Glutamatergic neuron (in vitro differentiated cells): ENCODE measurements around the gene PLEKHH3. TPM values are rescaled to one million over a fixed set of nuclear protein-coding genes. Genes with fewer than 3 reads are reported as not detected.

Experiments
- DNase-seq: peaks from one replicate; pipeline ENCODE4 v3.0.0; 2022
- H3K27ac Mint-ChIP-seq: one replicate; pipeline ENCODE4 v1.8.0; 2020; ENCODE audit warnings: mild to moderate bottlenecking, mixed read lengths, inconsistent platforms; ENCODE audit not compliant: unreplicated experiment
- H3K27me3 Mint-ChIP-seq: one replicate; pipeline ENCODE4 v1.8.0; 2020; ENCODE audit warnings: mild to moderate bottlenecking, moderate library complexity, mixed read lengths, inconsistent platforms; ENCODE audit not compliant: unreplicated experiment
- H3K36me3 Mint-ChIP-seq: one replicate; pipeline ENCODE4 v1.8.0; 2020; ENCODE audit warnings: mild to moderate bottlenecking, mixed read lengths, inconsistent platforms; ENCODE audit not compliant: unreplicated experiment
- H3K4me1 Mint-ChIP-seq: one replicate; pipeline ENCODE4 v1.8.0; 2020; ENCODE audit warnings: mild to moderate bottlenecking, low read depth, mixed read lengths, inconsistent platforms; ENCODE audit not compliant: unreplicated experiment
- H3K4me3 Mint-ChIP-seq: one replicate; pipeline ENCODE4 v1.8.0; 2020; ENCODE audit warnings: mild to moderate bottlenecking, mixed read lengths, inconsistent platforms; ENCODE audit not compliant: unreplicated experiment
- H3K9me3 Mint-ChIP-seq: one replicate; pipeline ENCODE4 v1.8.0; 2020; ENCODE audit warnings: mild to moderate bottlenecking, moderate library complexity, mixed read lengths, inconsistent platforms; ENCODE audit not compliant: unreplicated experiment
- total RNA-seq: library from RNA; stranded (reverse); fragmentation: NEBNext Ultra II Directional; extraction: Animal tissue kit (Norgen Biotek cat#: 25700); gene quantifications from one replicate; pipeline ENCODE4 v1.2.1, GENCODE V29; 2021; ENCODE audit not compliant: unreplicated experiment
- TF ChIP-seq, protein P1 (sequence below): fragments of 200-600 bp; sonication (generic); IDR thresholded peaks from one replicate; pipeline ENCODE4 v1.5.0; 2021; ENCODE audit not compliant: partially characterized antibody, unreplicated experiment

Gene PLEKHH3
- total RNA-seq, 1 donor from 2014 or later: 40.6 TPM

DNA sequence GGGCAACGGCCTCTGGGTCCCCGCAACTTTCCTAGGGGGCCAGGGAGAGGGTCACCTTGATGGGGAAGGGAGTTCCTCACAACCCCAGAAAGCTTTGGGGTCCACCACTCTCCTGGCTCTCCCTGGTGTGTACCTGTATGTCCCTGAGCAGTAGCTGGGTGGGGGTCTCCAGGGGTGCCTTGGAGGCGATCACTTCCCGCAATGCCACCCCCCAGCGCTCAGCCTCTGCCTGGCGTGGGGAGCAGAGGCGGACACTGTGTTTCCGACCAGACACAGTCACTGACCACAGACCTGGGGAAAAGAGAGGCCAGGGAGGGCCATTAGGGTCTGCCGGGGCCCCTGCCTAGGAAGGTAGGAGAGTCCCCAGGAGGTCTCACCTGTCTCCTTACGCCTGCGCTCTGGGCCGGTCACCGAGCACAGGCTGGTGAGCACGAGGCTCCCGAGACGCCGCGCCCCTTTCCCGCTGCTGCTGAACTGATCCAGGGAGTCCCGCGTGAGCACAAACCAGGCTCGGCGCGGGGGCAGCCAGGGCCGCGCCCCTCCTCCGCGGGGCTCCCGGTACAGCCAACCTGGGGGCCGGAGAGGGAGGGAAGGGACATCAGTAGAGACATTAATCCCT lies 3.4 kb downstream of the PLEKHH3 start:
- H3K27ac Mint-ChIP-seq: no peak overlapping the region
- H3K4me3 Mint-ChIP-seq: no peak overlapping the region
- no peak for DNase-seq
- no peaks in the 10 kb centered on the region for H3K36me3 Mint-ChIP-seq
- H3K9me3 Mint-ChIP-seq: peaks cover 7% of the 10 kb centered on the region
- H3K27me3 Mint-ChIP-seq: peaks cover 22% of the 10 kb centered on the region
- peaks cover 8% of the 10 kb centered on the region for H3K4me1 Mint-ChIP-seq
- TF ChIP-seq, protein P1, sequence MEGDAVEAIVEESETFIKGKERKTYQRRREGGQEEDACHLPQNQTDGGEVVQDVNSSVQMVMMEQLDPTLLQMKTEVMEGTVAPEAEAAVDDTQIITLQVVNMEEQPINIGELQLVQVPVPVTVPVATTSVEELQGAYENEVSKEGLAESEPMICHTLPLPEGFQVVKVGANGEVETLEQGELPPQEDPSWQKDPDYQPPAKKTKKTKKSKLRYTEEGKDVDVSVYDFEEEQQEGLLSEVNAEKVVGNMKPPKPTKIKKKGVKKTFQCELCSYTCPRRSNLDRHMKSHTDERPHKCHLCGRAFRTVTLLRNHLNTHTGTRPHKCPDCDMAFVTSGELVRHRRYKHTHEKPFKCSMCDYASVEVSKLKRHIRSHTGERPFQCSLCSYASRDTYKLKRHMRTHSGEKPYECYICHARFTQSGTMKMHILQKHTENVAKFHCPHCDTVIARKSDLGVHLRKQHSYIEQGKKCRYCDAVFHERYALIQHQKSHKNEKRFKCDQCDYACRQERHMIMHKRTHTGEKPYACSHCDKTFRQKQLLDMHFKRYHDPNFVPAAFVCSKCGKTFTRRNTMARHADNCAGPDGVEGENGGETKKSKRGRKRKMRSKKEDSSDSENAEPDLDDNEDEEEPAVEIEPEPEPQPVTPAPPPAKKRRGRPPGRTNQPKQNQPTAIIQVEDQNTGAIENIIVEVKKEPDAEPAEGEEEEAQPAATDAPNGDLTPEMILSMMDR: no peak

DNA sequence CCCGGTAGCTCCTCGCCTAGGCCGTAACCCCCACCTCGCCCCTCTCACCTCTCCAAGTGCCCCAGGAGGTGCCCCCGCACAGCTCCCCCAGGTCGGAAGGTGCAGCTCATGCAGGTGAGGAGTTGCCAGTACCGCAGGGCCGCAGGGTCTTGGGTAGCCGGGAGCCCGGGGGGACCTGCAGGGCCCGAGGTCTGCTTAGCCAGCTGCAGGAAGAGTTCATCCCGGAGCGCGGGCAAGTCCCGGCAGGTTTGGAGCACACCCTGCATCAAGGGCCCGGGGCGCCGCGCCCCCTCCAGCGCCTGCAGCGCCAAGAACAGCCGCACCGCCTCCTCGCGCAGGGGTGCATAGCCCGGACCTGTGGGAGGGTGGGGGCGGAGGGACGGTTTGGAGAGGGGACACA lies 4.8 kb downstream of the PLEKHH3 start:
- Mint-ChIP-seq H3K9me3 (peaks cover 5% of the 10 kb centered on the region), H3K27ac (no peak overlapping the region), H3K4me3 (peak overlapping the region; percentile 74), H3K36me3 (no peaks in the 10 kb centered on the region), H3K27me3 (peaks cover 21% of the 10 kb centered on the region), H3K4me1 (peaks cover 6% of the 10 kb centered on the region)
- no peak for DNase-seq
- TF ChIP-seq, protein P1: no peak

DNA sequence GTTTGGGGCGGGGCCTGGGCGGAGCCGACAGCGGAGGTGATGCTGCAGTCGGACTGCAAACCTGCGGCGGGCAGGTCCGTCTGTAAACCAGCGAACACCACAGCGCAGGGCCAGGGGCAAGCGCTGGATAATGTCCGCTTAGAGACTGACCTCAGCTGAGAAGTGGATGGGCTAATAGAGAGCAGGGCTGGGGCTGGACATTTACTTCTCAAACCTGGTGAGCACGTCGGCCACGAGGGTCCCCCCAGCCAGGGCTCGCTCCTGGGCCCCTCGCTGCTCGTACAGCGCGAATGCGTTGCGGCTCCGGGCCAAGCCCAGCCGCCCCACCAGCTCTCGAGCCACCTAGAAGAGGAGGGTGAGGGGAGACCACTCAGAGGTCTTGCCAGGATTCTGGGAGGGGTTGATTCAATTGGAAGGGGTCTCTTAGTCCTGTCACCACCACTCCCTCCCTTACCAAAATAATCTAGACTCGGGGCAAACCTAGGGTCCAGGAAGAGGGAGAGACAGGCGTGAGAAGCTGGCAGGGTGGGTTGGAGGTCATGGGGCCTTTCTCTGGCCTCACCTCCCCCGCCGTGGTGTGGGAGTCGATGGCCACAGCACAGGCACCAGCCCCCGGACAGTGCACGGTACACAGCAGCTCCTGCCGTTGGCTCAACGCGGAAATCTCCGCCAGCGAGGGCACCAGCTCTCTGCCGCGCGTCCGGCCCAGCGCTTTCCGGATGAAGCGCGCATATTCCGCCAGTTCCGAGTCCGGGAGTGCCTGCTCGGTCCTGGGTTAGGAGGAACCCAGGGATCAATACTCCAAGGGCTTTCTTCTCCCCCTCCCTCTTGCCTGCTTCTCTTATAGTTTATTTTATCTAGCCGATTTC lies 5.8 kb downstream of the PLEKHH3 start:
- Mint-ChIP-seq H3K4me1 (peaks cover 6% of the 10 kb centered on the region), H3K27me3 (peaks cover 19% of the 10 kb centered on the region), H3K27ac (no peak overlapping the region), H3K9me3 (peaks cover 7% of the 10 kb centered on the region), H3K36me3 (no peaks in the 10 kb centered on the region), H3K4me3 (peak overlapping the region; percentile 74)
- TF ChIP-seq, protein P1: no peak
- DNase-seq: no peak

DNA sequence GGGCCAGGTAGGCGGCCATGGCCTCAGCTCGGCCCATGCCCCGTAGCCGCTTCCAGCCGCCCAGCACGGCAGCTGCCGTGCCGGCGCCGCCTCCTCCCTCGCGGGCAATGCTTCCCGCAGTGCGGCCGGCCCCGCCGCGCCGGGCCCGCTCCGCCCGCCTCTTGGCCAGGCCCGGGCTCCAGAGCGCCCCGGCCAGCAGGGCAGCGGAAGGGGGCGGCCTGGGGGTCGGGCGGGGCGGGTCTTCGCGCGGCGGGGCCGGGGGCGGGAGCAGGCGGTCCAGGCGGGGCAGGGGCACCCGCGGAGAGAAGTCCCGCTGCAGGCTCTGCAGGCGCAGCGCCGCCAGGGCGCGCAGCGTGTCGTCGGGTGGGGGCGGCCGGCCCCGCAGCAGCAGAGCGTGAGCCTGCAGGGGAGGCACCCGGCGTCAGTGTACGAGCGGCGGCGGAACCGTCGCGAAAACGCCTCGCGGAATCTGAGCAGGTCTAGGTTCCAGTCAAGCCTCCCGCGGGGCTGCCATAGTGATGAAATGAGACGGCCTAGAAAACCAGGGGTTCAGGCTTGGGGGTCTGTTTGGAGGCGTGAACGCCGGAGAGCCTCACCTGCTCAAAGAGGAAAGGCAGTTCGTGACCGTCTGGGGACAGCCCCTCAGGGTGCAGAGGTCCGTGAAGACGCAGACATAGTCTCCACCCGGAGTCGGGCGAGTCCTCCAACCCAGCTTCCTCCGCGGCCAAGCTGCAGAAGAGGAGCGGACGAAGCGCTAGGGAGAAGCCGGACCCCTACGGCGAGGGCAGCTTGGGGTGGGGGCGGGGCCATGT lies 6.6 kb downstream of the PLEKHH3 start:
- no peaks in the 10 kb centered on the region for H3K36me3 Mint-ChIP-seq
- H3K27me3 Mint-ChIP-seq: peaks cover 19% of the 10 kb centered on the region
- TF ChIP-seq, protein P1: no peak
- H3K27ac Mint-ChIP-seq: no peak overlapping the region
- H3K9me3 Mint-ChIP-seq: peaks cover 7% of the 10 kb centered on the region
- DNase-seq: peak; percentile 54
- peak overlapping the region; percentile 20 for H3K4me3 Mint-ChIP-seq
- peaks cover 6% of the 10 kb centered on the region for H3K4me1 Mint-ChIP-seq
